ENCODE data around the gene OTOG. TPM values are rescaled to one million over a fixed set of nuclear protein-coding genes. Genes with fewer than 3 reads are reported as not detected.
A peak's percentile ranks its signal among the peaks of the same experiment; 100 is the strongest.

Gene OTOG
- total RNA-seq, 2 donors from 2014 or later = not detected

DNA sequence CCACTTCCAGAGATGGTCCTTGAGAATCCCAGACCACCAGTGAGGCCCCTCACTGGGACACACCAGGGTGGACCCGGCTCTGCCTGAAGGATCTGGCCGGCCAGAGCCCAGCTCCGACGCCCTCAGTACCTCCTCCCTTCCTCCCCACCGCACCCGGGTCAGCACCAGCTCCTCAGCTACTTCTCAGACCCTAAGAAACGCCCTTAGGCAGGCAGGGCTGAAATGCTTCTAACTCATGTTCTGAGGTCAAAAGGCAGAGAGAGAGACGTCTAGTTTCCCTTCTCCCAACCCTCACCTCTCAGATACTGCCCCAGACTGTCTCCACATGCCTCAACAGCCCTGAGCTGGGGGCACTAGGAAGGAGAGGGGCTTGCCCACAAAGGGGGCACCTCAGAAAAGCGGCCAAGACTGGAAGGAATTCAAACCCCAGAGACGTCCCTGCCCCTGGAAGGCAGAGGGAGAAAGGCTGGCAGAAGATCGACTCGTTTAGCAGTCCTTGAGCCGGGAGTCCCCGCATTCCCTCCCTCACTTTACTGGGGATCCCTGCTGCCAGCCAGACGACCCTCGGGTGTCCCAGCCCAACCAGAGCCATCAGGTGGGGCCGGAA lies 3.4 kb upstream of the OTOG start:
- DNase-seq = peak; percentile 45
- no peaks in the 10 kb centered on the region for H3K36me3 ChIP-seq
- peak overlapping the region; percentile 72 to 83 for H3K9ac ChIP-seq (ENCODE audit: low read depth in 2 of 2, low read length in 2 of 2)
- peak overlapping the region; percentile 86 for H3K27ac ChIP-seq
- no peaks in the 10 kb centered on the region for H3K4me1 ChIP-seq
- intact Hi-C loops (cut with DNase I) = no loop called here
- TF ChIP-seq CTCF (IDR thresholded peaks at IDR 0.05) = no peak
- peaks cover 4% of the 10 kb centered on the region for H3K27me3 ChIP-seq
- H3K4me3 ChIP-seq = peak overlapping the region; percentile 57
- no peaks in the 10 kb centered on the region for H3K9me3 ChIP-seq

DNA sequence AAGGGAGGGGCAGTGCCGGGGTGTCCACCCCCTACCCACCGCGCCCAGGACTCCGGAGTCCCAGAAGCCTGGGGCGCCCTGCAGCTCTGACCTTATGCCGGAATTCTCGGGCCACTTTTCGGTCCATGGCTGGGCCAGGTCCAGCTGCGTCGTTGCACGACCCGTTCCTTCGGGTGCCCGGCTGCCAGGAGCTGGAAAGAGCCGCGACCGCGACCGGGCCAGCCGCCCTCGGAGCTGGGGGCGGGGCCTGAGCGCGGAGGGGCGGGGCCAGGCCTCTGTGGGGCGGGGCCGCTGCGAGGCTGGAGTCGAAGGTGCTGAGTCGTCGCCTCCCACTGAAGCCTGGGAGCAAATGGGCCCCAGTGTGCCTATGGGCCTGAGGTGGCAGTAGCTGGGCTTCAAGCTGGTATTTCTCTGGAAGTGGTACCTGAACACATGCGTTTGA lies 2.9 kb upstream of the OTOG start, which contains the start of gene USH1C:
Gene USH1C (minus strand): TSS at position 236 of the 442 bp plus-strand sequence. CDS start 109 bp downstream, at position 127.
- Histone ChIP-seq H3K9me3 (no peaks in the 10 kb centered on the region), H3K9ac (ENCODE audit: low read depth in 2 of 2, low read length in 2 of 2) (peak within 1 kb of the TSS; percentile 72 to 83), H3K4me1 (no peaks in the 10 kb centered on the region), H3K36me3 (no peaks in the 10 kb centered on the region), H3K27ac (peak within 1 kb of the TSS; percentile 86), H3K4me3 (peak within 1 kb of the TSS; percentile 57), H3K27me3 (peaks cover 4% of the 10 kb centered on the region)
- peak; percentile 83 for DNase-seq
- intact Hi-C loops (cut with DNase I) = no loop called here
- no peak for TF ChIP-seq CTCF (IDR thresholded peaks at IDR 0.05)

DNA sequence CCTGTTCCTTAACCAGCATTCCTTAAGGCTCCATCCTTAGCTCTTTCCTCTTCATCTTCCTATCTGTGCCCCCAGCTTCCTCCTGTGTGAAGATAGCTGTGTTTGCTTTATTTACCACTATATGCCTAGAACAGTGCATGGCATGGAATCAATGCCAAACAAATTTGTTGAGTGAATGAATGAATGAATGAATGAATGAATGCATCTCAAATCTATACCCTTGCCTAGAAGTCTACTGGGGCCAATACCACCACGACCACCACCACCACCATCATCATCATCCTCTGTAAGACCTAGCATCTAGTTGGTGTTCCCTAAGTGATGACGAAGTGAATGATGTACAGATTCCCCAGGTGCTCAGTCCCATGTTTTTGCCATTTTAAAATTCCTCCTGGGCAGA lies 819 bp upstream of the OTOG start:
- no peak for TF ChIP-seq CTCF (IDR thresholded peaks at IDR 0.05)
- peaks cover 4% of the 10 kb centered on the region for H3K27me3 ChIP-seq

DNA sequence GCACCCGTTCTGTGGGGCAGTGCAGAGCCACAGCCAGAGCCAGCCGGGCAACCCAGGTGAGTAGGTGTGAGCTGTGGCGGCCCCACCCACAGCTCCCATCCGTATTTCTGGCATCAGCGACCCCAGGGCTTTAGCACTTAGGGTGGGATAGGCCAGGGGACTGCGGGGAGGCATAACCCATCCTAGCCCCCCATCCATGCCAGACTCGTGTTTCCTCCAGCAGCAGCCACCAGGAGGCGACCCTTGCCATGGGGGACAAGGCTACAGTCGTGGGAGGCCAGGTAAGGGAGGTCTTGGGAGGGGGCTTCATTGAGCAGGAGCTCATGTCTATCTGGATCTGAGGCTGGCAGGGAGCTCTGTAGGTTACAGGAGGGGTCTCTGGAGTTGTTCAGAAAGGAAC lies 873 bp downstream of the OTOG start:
- Histone ChIP-seq H3K36me3 (no peaks in the 10 kb centered on the region), H3K27me3 (peaks cover 4% of the 10 kb centered on the region), H3K4me1 (no peaks in the 10 kb centered on the region), H3K9ac (ENCODE audit: low read depth in 2 of 2, low read length in 2 of 2) (no peak overlapping the region), H3K27ac (no peak overlapping the region), H3K4me3 (no peak overlapping the region), H3K9me3 (no peaks in the 10 kb centered on the region)
- no peak for DNase-seq
- TF ChIP-seq CTCF (IDR thresholded peaks at IDR 0.05) = no peak
- intact Hi-C loops (cut with DNase I) = no loop called here

More for the DNA sequence above, 819 bp upstream of the OTOG start:
- no peak overlapping the region for H3K9ac ChIP-seq (ENCODE audit: low read depth in 2 of 2, low read length in 2 of 2)
- no peak overlapping the region for H3K4me3 ChIP-seq
- intact Hi-C loops (cut with DNase I) = no loop called here
- H3K27ac ChIP-seq = no peak overlapping the region
- no peaks in the 10 kb centered on the region for H3K4me1 ChIP-seq
- DNase-seq = no peak
- H3K36me3 ChIP-seq = no peaks in the 10 kb centered on the region
- H3K9me3 ChIP-seq = no peaks in the 10 kb centered on the region

- intact Hi-C loops (cut with DNase I) = no loop called here
Observed at GRCh38 chr11:17548444-17548843, 1.4 kb downstream of the OTOG start.

More at GRCh38 chr11:17548444-17548843, 1.4 kb downstream of the OTOG start:
- DNase-seq = no peak
- Histone ChIP-seq H3K9ac (ENCODE audit: low read depth in 2 of 2, low read length in 2 of 2) (no peak overlapping the region), H3K27ac (no peak overlapping the region), H3K4me3 (no peak overlapping the region), H3K27me3 (peaks cover 4% of the 10 kb centered on the region), H3K4me1 (no peaks in the 10 kb centered on the region), H3K36me3 (no peaks in the 10 kb centered on the region), H3K9me3 (no peaks in the 10 kb centered on the region)
- no peak for TF ChIP-seq CTCF (IDR thresholded peaks at IDR 0.05)

All from colonic mucosa (tissue), 4 donors.